Naive thymus-derived CD8-positive, alpha-beta T cell (primary cell): Measurements from ENCODE around the gene UROD. TPM values are rescaled to one million over a fixed set of nuclear protein-coding genes. Genes with fewer than 3 reads are reported as not detected.
A peak's percentile ranks its signal among the peaks of the same experiment; 100 is the strongest.
"Not testable (repeated sequence)": the region's sequence is repeated elsewhere in the genome, so short reads cannot be mapped to it uniquely, and the experiment has no call there.

Experiments
- ATAC-seq, 2 donors: fragments of 150-1000 bp; cut with Tn5 transposase in 1 of 2; sonication (Bioruptor Pico), chemical (Tn5 transposase) in 1 of 2; 1 replicate in 1 of 2; 2 replicates in 1 of 2; pipeline ENCODE4 v1.10.0; 2021; ENCODE audit warnings: mild to moderate bottlenecking in 2 of 2, moderate library complexity in 2 of 2
- POLR2A ChIA-PET: fragments of 350-600 bp; sonication (Branson Sonifier 250); formaldehyde crosslinking; loops from one replicate; lab custom pipeline; 2021; ENCODE audit warnings: antibody characterized with exemption; lab: Charles Lee
- DNase-seq, 10 donors: peaks; one replicate each; pipeline versions ENCODE4 v3.0.0 to v3.0.0-alpha.2; 2020 to 2022
- H3K27ac Mint-ChIP-seq, 10 donors: one replicate each; pipeline ENCODE4 v1.8.0; 2020 to 2022; ENCODE audit warnings: mild to moderate bottlenecking in 10 of 10, mixed read lengths in 10 of 10, moderate library complexity in 4 of 10, inconsistent platforms in 1 of 10
- H3K27me3 Mint-ChIP-seq, 5 donors: one replicate each; pipeline ENCODE4 v1.8.0; 2021 to 2022; ENCODE audit warnings: mixed read lengths in 5 of 5
- H3K36me3 Mint-ChIP-seq, 3 donors: one replicate each; pipeline ENCODE4 v1.8.0; 2020 to 2022; ENCODE audit warnings: mixed read lengths in 3 of 3, mild to moderate bottlenecking in 2 of 3, inconsistent platforms in 1 of 3
- H3K4me1 Mint-ChIP-seq, 4 donors: one replicate each; pipeline ENCODE4 v1.8.0; 2021 to 2022; ENCODE audit warnings: mixed read lengths in 4 of 4
- H3K4me3 Mint-ChIP-seq, 10 donors: one replicate each; pipeline ENCODE4 v1.8.0; 2020 to 2022; ENCODE audit warnings: mild to moderate bottlenecking in 10 of 10, mixed read lengths in 10 of 10, moderate library complexity in 6 of 10, inconsistent platforms in 1 of 10
- H3K9me3 Mint-ChIP-seq, 9 donors: one replicate each; pipeline ENCODE4 v1.8.0; 2020 to 2022; ENCODE audit warnings: mixed read lengths in 9 of 9, mild to moderate bottlenecking in 3 of 9, inconsistent platforms in 1 of 9, moderate library complexity in 1 of 9
- polyA plus RNA-seq, 3 donors: library from polyadenylated mRNA; unstranded; fragments of 300-500 nt; fragmentation: Illumina TruSeq; gene quantifications; one replicate each; pipeline ENCODE4 v1.2.3, GENCODE V29; 2021
- total RNA-seq, 8 experiments: library from RNA in 2 of 8; stranded (reverse) in 2 of 8; gene quantifications; one replicate each; pipeline ENCODE4 v1.2.3 and lab custom pipeline; 2021 to 2026

Gene UROD
- total and polyA plus RNA-seq, 5 experiments from 2014 or later: 71.6 to 80.9 (median 74.9) TPM

DNA sequence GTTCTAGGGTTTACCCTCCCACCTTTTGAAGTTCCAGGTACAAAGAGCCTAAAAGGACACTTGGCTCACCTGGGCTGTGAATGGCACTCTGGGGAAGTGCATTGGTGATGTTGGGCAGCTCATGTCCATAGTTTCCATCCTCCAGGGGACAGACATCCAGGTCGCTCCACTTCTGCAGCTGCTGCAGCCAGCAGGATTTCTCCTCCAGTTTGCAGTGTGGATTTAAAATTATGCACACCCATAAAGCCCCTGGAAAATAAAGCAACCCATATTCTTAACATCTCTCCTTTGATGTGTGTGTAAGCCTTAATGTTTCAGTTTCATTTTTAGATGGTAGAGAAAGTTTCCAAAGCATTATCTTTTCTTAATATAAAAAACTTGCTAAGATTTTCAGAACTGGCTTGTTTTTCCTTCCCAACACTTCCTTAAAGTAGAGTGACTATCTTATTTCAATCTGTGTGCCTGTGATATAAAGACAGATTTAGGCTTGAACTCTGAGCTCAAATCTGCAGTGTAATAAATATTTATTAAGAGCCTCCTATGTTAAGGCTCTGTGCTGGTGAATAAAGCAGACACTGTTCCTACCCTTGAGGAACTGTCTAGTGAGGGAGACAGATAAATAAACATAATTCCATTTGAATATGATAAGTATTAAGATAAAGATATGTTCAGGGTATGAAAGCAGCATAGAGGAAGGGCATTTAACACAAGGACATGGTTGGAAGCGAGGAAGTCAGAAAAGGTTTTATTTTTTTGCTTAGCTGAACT, 39.1 kb downstream of the UROD start:
- H3K4me1 Mint-ChIP-seq: peaks cover 4 to 27% (median 19%) of the 10 kb centered on the region in 4 donors
- peak overlapping the region; percentile 77 to 96 (median 89) for H3K27ac Mint-ChIP-seq
- DNase-seq (peak in 3 of 10 donors; percentile 29 to 51 (median 38)), ATAC-seq (peak; percentile 84 to 85)
- POLR2A ChIA-PET: interaction anchor here (1.8 kb wide), 1 partner anchor 39 kb away, joined by 5 read pairs; the partner anchor contains the start of gene UROD
- H3K4me3 Mint-ChIP-seq: peak overlapping the region; percentile 50 to 82 (median 76)
- peaks cover 0 to 4% (median 3%) of the 10 kb centered on the region in 3 donors for H3K36me3 Mint-ChIP-seq
- H3K9me3 Mint-ChIP-seq: no peaks in the 10 kb centered on the region
- H3K27me3 Mint-ChIP-seq: no peaks in the 10 kb centered on the region

GRCh38 chr1:45057542-45057941, 45.5 kb downstream of the UROD start:
- no peak overlapping the region for H3K27ac Mint-ChIP-seq

GRCh38 chr1:45059829-45060228, 47.8 kb downstream of the UROD start:
- no peaks in the 10 kb centered on the region for H3K9me3 Mint-ChIP-seq
- no peaks in the 10 kb centered on the region for H3K27me3 Mint-ChIP-seq
- ATAC-seq: no peak
- H3K36me3 Mint-ChIP-seq: peaks cover 0 to 4% (median 0%) of the 10 kb centered on the region in 3 donors
- POLR2A ChIA-PET: no interaction called here
- peak overlapping the region in 1 of 10 donors; percentile 37 for H3K27ac Mint-ChIP-seq
- H3K4me1 Mint-ChIP-seq: no peaks in the 10 kb centered on the region
- DNase-seq: no peak
- no peak overlapping the region for H3K4me3 Mint-ChIP-seq

More at GRCh38 chr1:45057542-45057941, 45.5 kb downstream of the UROD start:
- no peak for DNase-seq
- Mint-ChIP-seq H3K9me3 (no peaks in the 10 kb centered on the region), H3K27me3 (no peaks in the 10 kb centered on the region), H3K36me3 (peaks cover 0 to 4% (median 0%) of the 10 kb centered on the region in 3 donors), H3K4me1 (peaks cover 0 to 9% (median 0%) of the 10 kb centered on the region in 4 donors), H3K4me3 (no peak overlapping the region)
- POLR2A ChIA-PET: no interaction called here
- ATAC-seq: no peak

- H3K27me3 Mint-ChIP-seq, H3K36me3 Mint-ChIP-seq, H3K9me3 Mint-ChIP-seq, H3K27ac Mint-ChIP-seq, DNase-seq, H3K4me1 Mint-ChIP-seq, H3K4me3 Mint-ChIP-seq, POLR2A ChIA-PET, ATAC-seq: not testable (repeated sequence)
Measured at GRCh38 chr1:45062463-45062862, 50.4 kb downstream of the UROD start.

DNA sequence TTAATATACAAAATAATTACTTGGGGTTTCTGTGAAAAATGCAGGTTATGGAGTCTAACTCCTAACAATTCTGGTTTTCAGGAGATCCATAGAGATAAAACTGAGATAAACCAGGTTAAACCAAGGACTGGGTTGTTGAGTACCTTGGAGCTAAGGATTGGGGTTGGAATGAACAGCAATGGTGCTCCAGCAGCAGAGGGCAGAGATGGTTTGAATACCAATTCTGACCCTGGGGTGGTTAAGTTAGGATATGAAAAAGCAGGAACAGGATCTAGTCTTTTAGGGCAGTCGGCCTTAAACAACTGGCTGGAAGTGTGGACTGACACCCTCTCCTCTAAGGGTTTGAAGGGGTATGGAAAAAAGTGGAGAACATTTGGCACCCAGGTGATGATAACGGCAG, 53.0 kb downstream of the UROD start:
- Mint-ChIP-seq H3K4me3 (no peak overlapping the region), H3K4me1 (no peaks in the 10 kb centered on the region), H3K36me3 (no peaks in the 10 kb centered on the region), H3K9me3 (peaks cover 0 to 7% (median 0%) of the 10 kb centered on the region in 9 donors), H3K27ac (no peak overlapping the region), H3K27me3 (no peaks in the 10 kb centered on the region)
- POLR2A ChIA-PET: no interaction called here
- DNase-seq (no peak), ATAC-seq (no peak)

Other genes starting within 250 kb of the UROD start
- 1,000 to 10,000 TPM; 2,208 to 2,330 TPM for gene RPS8, start 236.7 kb upstream of the UROD start, total RNA-seq
- gene RPS8, start 236.7 kb upstream of the UROD start, polyA plus RNA-seq: 1,000 to 10,000 TPM; 1,336 to 1,571 (median 1,431) TPM
- 1 to 10 TPM; 1.6 to 2.2 TPM for gene BEST4, start 224.1 kb upstream of the UROD start, total RNA-seq
- under 1 TPM in 2 of 3 donors, not detected in 1; 0.29 to 0.32 TPM for gene BEST4, start 224.1 kb upstream of the UROD start, polyA plus RNA-seq
- gene PLK3, start 211.9 kb upstream of the UROD start, total RNA-seq: 100 to 1,000 TPM; 139 to 140 TPM
- gene PLK3, start 211.9 kb upstream of the UROD start, polyA plus RNA-seq: 10 to 100 TPM; 14.3 to 36.0 (median 25.5) TPM
- 1 to 10 TPM; 1.2 to 2.1 TPM for gene DYNLT4, start 204.9 kb upstream of the UROD start, total RNA-seq
- under 1 TPM in 2 of 3 donors, not detected in 1; 0.24 to 0.86 TPM for gene DYNLT4, start 204.9 kb upstream of the UROD start, polyA plus RNA-seq
- 1 to 10 TPM; 6.5 to 8.8 TPM for gene BTBD19, start 203.7 kb upstream of the UROD start, total RNA-seq
- under 1 TPM; 0.16 to 0.47 (median 0.44) TPM for gene BTBD19, start 203.7 kb upstream of the UROD start, polyA plus RNA-seq
- gene PTCH2, start 169.0 kb upstream of the UROD start, total RNA-seq: 1 to 10 TPM; 1.6 to 2.0 TPM
- gene PTCH2, start 169.0 kb upstream of the UROD start, polyA plus RNA-seq: not detected
- gene EIF2B3, start 25.7 kb upstream of the UROD start, total RNA-seq: 10 to 100 TPM; 16.0 to 16.5 TPM
- 10 to 100 TPM; 22.1 to 27.9 (median 22.5) TPM for gene EIF2B3, start 25.7 kb upstream of the UROD start, polyA plus RNA-seq
- gene HECTD3, start 930 bp upstream of the UROD start, total RNA-seq: 10 to 100 TPM; 47.2 to 49.3 TPM
- gene HECTD3, start 930 bp upstream of the UROD start, polyA plus RNA-seq: 10 to 100 TPM in 2 of 3 donors, 1 to 10 TPM in 1; 7.2 to 17.8 (median 15.6) TPM
- 1 to 10 TPM; 1.2 TPM for gene ZSWIM5, start 194.4 kb downstream of the UROD start, total RNA-seq
- under 1 TPM; 0.57 to 0.85 (median 0.65) TPM for gene ZSWIM5, start 194.4 kb downstream of the UROD start, polyA plus RNA-seq